Mesenteric fat pad (tissue), 1 donor: ENCODE data around the gene MEIS1. TPM values are rescaled to one million over a fixed set of nuclear protein-coding genes. Genes with fewer than 3 reads are reported as not detected.

Experiments
- DNase-seq: peaks from one replicate; pipeline ENCODE4 v3.0.0-alpha.2; 2020; ENCODE audit warnings: low spot score
- total RNA-seq: library from RNA; stranded (reverse); fragmentation: NEBNext Ultra II Directional; extraction: Animal tissue kit (Norgen Biotek cat#: 25700); gene quantifications from one replicate; pipeline ENCODE4 v1.2.1, GENCODE V29; 2021
- donor health status: DM: yes; HTN: yes; CAD: no.

MEIS1 gene
- total RNA-seq, 1 donor from 2014 or later = 31.7 TPM

DNA sequence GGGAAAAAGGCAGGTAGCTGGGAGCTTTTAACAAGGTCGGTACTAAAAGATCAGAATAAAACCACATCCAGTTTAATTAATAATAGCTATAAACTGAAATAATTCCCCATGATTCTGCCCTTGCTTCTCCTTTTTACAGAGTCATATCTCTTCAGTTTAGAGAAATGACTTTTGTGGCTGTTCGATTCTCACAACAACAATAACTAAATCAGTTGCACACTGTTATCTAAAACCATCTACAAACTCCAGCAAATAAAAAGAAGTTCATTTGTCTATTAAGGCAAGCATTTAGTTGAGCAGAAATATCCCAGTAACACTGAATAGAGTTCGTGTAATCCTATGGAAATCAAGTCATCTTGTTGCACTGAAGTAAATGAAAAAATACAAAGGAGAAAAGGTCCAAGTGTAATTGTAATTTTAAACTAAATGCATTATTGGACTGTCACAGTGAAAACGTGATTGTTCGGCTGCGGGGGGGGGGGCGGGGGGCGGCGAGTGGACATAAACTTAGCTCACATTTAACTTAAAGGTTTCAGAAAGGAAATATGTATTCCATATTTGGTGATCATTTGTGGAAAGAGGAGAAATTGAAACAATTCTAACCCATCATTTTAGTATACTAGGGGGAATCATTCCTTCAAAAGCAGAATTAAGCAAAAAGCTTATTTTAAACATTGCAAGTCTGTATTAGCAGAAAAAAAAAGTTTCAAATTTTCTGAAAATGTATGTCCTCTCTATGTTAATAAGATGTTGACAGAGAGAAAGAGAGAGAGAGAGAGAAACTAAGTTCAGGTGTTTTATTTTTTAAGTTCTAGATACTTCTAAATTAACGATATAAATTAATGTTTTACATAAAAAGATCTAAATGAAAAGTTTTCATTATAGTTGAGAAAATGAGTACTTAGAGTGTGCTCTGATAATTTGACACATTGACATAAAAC is 144.5 kb downstream of the MEIS1 start:
- no peak for DNase-seq

DNA sequence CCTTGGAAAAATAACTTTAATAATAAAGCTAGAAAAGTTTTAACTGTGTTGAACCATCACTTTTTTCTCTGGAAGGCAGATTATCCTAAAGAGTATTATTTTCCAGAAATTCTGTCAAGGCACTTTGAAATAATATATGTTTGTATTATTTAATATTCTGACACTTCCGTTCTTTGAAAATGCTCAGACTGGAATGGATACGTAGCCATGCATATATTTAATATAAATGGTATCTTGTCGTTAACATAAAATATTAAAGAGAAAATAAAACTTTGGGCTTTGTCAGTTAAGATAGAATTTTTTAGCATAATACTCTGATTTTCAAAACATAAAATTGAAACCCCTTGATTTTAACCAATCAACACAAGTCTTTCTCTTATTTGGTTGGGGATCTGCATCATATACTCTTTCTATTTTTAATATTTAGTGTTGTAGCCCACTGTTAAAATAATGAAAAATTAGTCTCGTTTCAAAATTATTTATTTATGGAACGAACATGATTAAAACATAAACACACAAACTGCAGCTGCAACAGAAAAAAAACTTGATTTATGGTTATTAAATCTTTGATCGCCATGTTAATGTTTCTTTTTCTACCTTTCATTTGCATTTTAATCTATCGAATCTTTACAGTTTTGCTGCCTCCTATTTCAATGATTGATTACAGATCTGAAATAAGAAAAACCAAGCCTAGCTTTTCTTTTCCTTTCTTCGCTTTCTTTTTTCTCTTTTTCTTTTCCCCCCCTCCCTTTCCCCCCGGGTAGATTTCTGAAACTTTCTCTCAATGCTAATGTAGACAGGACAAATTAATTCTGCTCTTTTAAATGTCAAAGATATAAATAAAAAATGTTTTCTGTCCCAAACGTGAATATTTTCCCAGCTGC is 145.5 kb downstream of the MEIS1 start:
- DNase-seq = no peak

DNA sequence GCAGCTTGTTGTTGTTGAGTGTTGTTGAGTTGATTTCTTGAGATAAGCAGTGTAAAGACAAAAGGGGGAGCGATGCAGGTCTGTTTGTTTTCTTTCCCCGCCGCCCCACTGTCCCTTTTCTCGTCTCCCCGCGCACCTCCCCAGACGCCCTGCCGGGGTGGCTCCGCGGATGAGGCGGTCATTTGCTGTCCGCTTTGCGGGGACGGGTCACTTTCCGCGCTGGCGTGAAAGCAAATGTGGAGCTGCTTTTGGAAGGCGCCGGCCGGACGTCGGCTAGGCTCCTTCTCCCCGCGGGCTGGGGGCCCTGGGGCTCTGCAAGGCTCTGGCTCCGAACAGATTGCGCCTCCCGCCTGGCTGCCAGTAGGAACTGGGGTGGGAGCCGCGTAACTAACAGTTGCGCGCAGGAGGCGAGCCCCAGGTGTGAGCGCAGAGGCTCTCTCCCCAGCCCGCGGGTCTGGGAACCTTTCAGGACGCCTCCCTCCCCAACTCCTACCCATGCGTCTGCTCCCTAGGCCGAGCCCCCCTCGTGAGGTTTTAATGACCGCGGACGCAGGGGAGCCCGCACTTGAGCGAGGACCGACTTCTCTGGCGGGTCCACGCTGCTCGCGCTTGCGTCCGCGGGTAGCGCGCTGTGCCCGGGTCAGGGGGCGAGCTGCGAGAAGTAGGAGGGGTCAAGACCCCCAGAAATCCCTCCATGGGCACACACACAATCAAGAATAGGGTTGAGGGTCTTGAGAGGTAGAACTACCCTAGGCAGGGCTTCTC is 146.6 kb downstream of the MEIS1 start:
- no peak for DNase-seq

DNA sequence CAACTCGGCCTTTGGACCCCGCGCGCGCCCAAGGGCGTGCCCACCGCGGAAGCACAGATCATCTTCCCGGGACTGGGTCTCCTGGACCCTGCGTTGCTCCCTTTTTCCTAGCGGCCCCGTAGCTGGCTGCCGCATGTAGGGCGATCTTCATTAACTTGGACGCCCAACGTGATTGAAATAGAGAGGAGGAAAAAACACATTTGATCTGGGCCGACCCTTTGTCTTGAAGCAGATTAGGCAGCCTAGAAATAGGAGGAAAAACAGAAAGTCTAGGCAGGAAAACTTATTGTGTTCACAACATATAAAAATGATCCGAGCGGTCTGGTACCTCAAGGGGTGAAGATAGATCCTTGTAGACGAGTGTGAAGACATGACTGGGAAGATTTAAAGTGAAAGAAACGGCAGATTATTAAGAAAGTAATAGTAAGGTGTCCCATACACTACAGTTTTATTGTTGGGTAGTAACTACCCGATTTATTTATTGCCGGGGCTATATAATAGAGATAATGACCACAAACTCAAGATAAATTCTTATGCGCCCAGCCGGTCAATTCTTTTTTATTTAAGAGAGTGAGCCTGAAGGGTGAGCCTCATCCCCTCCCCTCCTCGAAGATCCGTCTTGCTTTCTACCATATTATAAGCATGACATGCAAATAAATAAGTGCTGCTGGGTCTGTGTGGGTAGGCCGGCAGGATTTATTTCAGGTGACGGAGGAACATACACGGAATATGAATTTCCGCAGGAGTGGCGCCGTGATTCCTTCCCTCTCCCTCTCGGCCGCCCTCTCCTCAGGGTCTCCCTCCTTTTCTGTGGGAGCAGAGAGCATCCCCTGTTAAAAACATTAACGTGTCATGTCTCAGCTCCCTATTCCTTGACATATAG is 147.4 kb downstream of the MEIS1 start:
- DNase-seq = no peak

DNA sequence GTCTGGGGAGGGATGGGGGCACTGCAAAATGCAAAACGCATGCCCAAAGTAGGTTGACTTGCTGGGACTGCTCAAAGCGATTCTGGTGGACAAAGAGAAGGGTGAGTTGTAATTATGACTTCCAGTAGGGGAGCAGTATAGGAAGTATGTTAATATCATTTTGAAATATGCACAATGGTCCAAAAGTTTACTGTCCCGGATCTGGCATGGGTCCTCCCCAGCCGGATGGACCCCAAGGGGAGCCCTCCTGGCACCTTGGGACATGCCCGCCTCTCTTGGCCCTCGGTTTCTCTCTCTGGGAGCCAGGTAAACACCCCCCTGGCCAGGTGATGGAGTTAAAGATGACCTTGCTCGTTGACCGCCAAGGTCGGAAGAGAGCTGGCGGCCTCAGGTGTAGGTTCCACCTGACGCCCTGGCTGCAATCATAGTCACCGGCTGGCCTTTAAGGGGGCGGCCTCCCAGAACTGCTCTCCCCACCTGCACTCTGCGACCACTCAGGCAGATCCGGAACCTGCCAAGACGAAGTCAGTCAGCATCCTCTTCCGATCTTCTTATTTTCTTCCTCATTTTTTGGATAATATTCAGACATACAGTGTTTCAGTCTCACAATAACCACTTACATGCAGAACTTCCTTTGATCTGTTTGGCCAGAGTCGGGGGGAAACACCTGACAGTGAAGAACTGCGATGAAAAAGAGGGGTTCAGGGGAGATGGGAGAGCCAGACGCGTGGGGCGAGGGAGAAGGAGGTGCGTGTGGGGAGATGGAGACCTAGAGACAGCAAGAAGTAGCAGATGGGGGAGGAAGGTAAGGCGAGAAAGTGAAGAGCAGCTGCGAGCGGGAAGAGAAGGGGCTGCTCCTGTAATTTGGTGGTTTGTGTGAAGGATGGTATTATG is 148.3 kb downstream of the MEIS1 start:
- no peak for DNase-seq

DNA sequence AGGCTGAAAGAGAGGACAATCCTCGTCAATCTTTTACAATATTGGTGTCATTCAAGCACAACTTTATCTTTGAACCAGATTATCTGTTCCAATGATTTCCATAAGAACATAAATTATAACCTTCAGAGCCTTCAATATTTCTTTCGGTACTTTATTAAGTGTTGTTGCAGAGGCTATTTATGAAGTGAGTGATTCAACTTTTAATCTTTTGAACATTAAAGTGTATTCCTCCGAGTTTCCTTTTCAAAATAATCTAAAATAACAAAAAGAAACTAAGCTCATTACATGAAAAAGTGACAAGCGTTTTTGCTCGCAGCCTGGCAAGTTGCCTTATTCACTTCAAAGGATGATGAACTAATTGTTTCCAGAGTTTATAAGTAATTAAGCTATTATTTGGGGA is 149.0 kb downstream of the MEIS1 start:
- DNase-seq = no peak

DNA sequence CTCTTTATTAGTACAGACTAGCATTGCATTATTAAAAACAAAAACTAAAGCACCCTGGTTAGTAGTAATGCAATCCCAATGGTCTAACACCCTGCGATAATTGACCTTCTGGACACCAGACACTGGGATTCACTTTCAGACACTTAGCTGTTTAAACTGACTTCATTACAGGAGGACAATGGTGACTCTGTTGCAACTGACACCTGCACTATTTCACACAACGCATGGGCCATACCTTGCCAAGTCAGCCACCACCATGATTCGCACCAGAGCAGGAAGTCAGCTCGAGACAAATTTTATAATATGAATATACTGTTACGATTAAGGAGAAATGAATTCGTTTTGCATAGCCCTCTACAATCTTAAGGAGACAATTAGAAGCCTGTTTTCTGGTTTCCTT is 150.7 kb downstream of the MEIS1 start:
- no peak for DNase-seq

DNA sequence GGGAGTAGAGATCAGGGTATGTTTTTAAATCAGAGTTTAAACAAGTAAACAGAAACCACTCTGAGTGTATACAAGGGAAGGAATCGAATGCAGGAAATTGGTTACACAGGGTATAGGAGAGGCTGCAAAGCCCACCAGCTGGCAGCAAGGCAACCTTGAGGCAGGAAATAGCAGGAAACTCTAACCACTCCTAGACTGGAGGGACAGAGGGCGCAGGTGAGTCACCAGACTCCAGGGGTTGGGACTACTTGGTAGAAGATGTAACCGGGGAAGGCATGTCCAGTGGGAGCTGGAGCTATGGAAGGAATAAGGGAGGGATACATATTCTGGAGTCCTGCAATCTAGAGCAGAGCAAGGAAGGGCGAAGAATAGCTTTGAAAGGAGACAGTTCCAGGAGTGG is 152.3 kb downstream of the MEIS1 start:
- no peak for DNase-seq

DNA sequence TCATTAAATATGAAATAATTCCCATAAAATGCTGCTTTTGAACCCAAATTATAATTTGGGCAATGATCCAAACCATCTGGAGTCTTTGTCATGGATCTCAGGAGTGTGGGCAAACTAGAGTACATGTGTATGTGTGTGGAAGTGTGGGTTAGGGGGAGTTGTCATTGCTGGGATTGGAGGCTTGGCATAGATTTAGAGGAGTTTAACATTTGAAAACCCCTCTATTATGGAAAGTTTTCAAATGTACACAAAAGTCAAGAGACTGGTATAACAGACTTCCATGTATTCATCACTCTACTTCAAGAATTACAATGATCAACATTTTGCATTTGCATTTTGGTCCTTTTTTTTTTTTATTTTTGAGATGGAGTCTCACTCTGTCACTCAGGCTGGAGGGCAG is 159.1 kb downstream of the MEIS1 start:
- no peak for DNase-seq

DNA sequence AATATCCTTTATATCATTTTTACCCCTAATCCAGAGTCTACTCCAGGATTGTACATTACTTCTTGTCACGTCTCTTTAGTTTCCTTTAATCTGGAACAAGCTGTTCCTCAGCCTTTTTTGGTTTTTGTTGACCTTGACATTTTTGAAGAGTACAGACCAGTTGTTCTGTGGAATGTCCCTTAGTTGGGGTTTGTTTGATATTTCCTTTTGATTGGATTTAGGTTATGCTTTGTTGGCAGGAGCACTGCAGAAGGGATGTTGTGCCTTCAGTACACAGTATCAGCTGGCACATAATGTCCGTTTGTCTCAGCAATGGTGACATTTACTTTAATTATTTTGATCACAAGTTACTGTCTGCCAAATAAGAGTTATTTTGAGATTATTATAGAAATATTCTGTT is 160.6 kb downstream of the MEIS1 start:
- no peak for DNase-seq

DNA sequence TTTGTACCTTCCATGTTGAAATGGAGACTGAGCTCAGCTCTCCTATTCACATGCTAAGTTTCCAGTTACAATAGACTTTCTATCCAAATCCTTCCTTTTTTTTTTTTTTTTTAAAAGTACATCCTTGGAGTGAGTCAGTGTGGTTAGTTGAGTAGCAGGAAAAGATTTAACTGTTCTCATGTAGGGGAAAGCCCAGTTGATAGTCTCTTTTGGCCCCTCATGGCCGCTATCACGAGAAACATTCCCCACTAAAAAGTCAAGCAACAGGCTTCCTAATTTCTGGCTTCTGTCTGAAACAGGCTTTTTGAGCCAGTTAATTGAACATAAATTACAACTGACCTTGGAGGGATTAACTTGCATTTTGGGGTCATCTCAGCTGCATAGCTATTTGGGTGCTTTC is 161.3 kb downstream of the MEIS1 start:
- DNase-seq = no peak

DNA sequence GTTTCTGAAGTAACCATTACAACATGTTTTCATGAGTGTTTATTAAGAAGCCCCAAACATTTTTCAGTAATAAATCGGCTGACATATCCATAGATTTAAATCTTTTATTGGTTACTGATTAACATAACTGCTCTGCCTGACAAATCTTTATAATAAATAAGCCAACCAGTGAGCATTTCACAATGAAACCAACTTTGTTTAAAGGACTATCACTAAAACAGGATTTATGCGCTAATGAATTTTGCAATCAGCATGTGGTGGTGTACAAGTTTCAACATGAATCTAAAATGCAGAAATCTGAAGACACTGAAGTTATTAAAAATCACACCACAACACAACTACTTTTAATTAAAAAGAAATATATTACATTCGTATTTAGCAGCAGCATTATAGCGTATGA is 166.7 kb downstream of the MEIS1 start:
- no peak for DNase-seq

DNA sequence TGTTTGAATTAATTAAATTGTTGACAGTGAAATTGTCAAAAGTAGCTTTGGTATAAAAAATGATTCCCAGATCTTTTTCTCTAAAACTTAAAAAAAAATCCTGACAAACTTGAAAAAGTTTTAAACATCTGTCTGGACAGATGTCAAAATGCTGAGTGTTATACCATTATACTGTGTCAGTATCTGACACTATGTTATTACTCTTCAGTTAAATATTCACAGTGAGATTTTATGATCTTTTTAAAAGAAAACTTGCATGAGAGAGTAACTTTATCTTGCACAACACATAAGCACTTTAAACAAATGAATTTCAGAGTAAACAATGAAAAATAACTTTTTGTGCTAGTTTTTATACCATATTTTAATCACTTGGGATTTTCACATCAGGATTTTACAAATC is 167.4 kb downstream of the MEIS1 start:
- DNase-seq = no peak

DNA sequence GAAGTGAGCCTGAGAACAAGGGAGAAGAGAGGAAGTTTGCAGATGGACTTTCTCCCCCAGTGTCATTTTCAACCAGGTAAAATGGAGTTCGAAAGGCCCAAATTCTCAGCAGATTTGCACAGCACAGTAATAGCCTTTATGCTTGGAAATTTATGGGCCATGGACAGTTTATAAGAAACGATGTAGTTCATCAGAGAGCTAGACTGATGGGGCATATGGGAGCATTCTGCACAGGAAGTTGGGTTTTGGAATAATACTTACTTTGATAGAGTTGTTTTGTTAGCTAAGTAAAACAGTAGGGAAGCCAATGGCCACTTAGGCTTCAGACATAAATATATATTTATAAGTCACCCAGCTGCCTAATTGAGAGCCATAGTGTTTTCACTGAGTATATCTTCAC is 169.4 kb downstream of the MEIS1 start:
- DNase-seq = no peak

DNA sequence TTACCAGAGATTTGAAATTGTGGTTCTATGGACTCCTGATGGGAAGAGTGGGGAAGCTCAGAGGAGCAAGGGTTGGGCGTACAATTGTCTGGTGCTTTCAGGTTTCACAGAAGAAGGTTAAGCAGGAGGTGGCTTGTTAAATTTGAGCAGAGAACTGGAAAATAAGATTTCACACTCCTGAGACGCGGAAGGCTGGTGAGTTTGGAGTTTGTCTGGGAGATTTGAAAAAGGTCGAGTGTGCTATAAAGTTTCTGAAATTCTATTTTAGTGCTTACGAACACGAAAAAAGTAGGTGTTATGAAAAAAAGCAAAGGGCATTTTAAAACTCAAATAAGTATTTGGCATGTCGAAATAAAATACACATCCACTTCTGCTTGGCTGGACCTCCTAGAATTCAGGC is 170.1 kb downstream of the MEIS1 start:
- no peak for DNase-seq

DNA sequence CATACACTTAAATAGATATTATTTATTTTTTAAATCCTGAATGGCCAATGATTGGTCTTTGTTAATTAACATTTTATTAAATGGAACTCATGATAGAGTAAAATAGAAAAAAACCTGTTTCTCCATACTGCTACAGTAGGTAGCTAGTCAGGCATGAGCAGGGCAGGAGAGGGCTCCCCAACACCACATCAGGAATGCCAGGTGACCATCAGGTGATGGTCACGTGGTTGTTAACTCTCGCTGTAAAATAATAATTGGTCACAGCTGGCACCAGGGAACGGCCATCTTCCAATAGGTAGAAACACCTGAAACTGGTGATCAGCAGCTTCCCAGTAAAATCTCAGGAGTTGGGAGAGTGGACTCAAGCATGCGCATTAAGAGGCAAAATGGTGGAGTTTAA is 172.2 kb downstream of the MEIS1 start:
- DNase-seq = no peak
